Measurements from ENCODE around the gene MMGT1. TPM values are rescaled to one million over a fixed set of nuclear protein-coding genes. Genes with fewer than 3 reads are reported as not detected.

MMGT1 gene
- total RNA-seq = 10 to 100 TPM; 17.4 to 26.7 (median 23.3) TPM

DNA sequence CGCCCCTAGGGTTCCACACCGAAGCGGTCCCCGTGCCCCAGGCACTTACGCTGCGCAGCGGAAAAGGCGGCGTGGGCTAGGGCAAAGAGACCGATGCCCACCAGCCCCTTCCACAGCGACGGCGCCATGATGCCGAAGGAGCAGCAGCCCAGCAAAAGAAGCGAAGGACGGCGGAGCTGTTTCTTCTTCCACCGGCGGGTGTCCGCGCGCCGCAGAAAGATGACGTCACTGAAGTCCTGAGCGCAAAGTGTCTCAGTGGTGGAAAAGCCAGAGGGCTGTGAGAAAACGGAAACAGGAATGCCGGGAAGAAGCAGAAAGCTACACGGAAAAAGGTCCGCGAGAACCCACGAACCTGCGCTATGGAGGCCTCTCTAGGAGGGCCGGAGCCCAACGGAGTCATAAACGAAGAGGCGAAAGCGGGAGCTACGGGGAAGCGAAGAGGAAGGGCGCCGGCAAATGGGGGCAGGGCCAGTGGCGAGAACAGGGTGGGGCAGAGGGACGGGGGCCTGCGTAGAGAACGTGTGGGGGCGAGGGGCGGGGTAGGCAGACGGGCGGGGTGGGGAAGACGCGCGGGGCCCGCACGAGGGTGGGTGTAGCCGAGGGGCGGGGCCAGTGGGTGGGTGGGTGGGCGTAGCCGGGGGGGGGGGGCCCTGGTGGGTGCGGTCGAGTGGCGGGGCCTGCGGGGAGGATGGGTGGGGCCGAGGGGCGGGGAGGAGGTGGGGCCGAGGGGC is at the start of gene MMGT1:
MMGT1 (minus strand) TSS at position 441 of the 731 bp plus-strand sequence; CDS start at position 128, 313 bp downstream.
- peak within 1 kb of the TSS; percentile 92 for H3K27ac ChIP-seq
- 38% methylated on average over 36 of the region's 65 CpGs for WGBS
- H3K9me3 ChIP-seq = no peaks in the 10 kb centered on the region
- peak within 1 kb of the TSS; percentile 67 for H3K4me3 ChIP-seq
- no peaks in the 10 kb centered on the region for H3K27me3 ChIP-seq
- TF ChIP-seq EP300 (IDR thresholded peaks at IDR 0.05) = no peak
- TF ChIP-seq POLR2AphosphoS5 (IDR thresholded peaks at IDR 0.05) = no peak
- TF ChIP-seq, protein P1, sequence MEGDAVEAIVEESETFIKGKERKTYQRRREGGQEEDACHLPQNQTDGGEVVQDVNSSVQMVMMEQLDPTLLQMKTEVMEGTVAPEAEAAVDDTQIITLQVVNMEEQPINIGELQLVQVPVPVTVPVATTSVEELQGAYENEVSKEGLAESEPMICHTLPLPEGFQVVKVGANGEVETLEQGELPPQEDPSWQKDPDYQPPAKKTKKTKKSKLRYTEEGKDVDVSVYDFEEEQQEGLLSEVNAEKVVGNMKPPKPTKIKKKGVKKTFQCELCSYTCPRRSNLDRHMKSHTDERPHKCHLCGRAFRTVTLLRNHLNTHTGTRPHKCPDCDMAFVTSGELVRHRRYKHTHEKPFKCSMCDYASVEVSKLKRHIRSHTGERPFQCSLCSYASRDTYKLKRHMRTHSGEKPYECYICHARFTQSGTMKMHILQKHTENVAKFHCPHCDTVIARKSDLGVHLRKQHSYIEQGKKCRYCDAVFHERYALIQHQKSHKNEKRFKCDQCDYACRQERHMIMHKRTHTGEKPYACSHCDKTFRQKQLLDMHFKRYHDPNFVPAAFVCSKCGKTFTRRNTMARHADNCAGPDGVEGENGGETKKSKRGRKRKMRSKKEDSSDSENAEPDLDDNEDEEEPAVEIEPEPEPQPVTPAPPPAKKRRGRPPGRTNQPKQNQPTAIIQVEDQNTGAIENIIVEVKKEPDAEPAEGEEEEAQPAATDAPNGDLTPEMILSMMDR (IDR thresholded peaks at IDR 0.05) = no peak
- peak in 1 of 2 donors; percentile 28 for TF ChIP-seq POLR2A (IDR thresholded peaks at IDR 0.05)
- H3K36me3 ChIP-seq = no peaks in the 10 kb centered on the region
- peaks cover 16% of the 10 kb centered on the region for H3K4me1 ChIP-seq
- DNase-seq (ENCODE audit: low spot score in 2 of 2) = peak; percentile 88

GRCh38 chrX:136021903-136022302 is 48.1 kb upstream of the MMGT1 start:
- TF ChIP-seq POLR2AphosphoS5 (IDR thresholded peaks at IDR 0.05) (no peak), EP300 (IDR thresholded peaks at IDR 0.05) (no peak), POLR2A (IDR thresholded peaks at IDR 0.05) (no peak)
- TF ChIP-seq, protein P1 (IDR thresholded peaks at IDR 0.05) = no peak
- no peak for DNase-seq (ENCODE audit: low spot score in 2 of 2)
- WGBS = 34% methylated on average over 1 of the region's 1 CpG

DNA sequence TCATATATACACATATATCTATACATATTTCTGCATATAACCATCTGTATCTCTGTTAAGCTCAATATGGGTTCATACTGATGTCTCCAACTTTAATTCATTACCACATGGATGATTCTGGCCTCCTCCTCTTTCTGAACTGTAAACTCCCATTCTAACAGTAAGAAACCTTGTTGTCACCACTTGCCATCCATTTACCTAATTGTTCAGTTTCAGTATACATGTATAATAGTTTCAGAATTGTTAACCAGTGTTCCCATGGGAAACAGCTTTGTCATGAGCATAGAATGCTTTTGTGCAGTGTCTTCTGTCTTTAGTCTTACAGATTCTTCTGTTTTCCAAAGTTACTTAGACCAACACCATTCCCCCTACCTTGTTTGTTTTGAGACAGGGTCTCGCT is 47.4 kb upstream of the MMGT1 start:
- no peak for DNase-seq (ENCODE audit: low spot score in 2 of 2)
- WGBS = 87% methylated on average over 1 of the region's 1 CpG

More at GRCh38 chrX:136021903-136022302, 48.1 kb upstream of the MMGT1 start:
- Histone ChIP-seq H3K9me3 (no peaks in the 10 kb centered on the region), H3K4me1 (no peaks in the 10 kb centered on the region), H3K4me3 (no peak overlapping the region), H3K36me3 (peaks cover 6% of the 10 kb centered on the region), H3K27ac (no peak overlapping the region), H3K27me3 (no peaks in the 10 kb centered on the region)

GRCh38 chrX:136019226-136019625 is 45.4 kb upstream of the MMGT1 start:
- TF ChIP-seq, protein P1 (IDR thresholded peaks at IDR 0.05) = no peak
- TF ChIP-seq POLR2A (IDR thresholded peaks at IDR 0.05) (no peak), EP300 (IDR thresholded peaks at IDR 0.05) (no peak), POLR2AphosphoS5 (IDR thresholded peaks at IDR 0.05) (no peak)
- Histone ChIP-seq H3K27ac (no peak overlapping the region), H3K9me3 (no peaks in the 10 kb centered on the region), H3K4me3 (no peak overlapping the region), H3K36me3 (peaks cover 6% of the 10 kb centered on the region), H3K4me1 (no peaks in the 10 kb centered on the region), H3K27me3 (no peaks in the 10 kb centered on the region)
- WGBS = 65% methylated on average over 5 of the region's 5 CpGs
- DNase-seq (ENCODE audit: low spot score in 2 of 2) = no peak

More for the DNA sequence above, 47.4 kb upstream of the MMGT1 start:
- Histone ChIP-seq H3K36me3 (peaks cover 6% of the 10 kb centered on the region), H3K9me3 (no peaks in the 10 kb centered on the region), H3K4me1 (no peaks in the 10 kb centered on the region), H3K27ac (no peak overlapping the region), H3K4me3 (no peak overlapping the region), H3K27me3 (no peaks in the 10 kb centered on the region)
- TF ChIP-seq POLR2AphosphoS5 (IDR thresholded peaks at IDR 0.05) (no peak), EP300 (IDR thresholded peaks at IDR 0.05) (no peak), POLR2A (IDR thresholded peaks at IDR 0.05) (no peak)
- TF ChIP-seq, protein P1 (IDR thresholded peaks at IDR 0.05) = no peak

DNA sequence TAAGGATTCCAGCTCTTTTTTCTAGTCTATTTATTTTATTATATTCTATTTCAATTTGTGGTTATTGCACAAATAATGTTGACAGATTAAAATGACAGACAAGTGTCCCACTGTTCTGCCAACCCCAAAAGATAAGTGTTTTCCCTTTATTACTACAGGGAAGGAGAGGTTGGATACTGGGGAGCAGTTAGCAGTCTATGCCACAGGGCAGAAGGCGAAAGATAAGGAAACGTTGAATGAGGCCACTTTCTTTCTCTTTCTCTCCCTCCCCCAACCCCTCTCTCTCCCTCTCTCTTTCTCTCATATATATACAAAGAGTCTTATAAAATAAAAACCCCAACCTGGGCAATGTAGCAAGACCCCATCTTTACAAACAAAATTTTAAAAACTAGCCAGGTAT is 43.1 kb upstream of the MMGT1 start:
- no peak for TF ChIP-seq POLR2AphosphoS5 (IDR thresholded peaks at IDR 0.05)
- TF ChIP-seq EP300 (IDR thresholded peaks at IDR 0.05) = no peak
- no peak for TF ChIP-seq POLR2A (IDR thresholded peaks at IDR 0.05)
- TF ChIP-seq, protein P1 (IDR thresholded peaks at IDR 0.05) = no peak
- peaks cover 12% of the 10 kb centered on the region for H3K36me3 ChIP-seq
- H3K4me3 ChIP-seq = no peak overlapping the region
- H3K9me3 ChIP-seq = no peaks in the 10 kb centered on the region
- no peaks in the 10 kb centered on the region for H3K4me1 ChIP-seq
- 69% methylated on average over 2 of the region's 2 CpGs for WGBS
- H3K27ac ChIP-seq = no peak overlapping the region
- DNase-seq (ENCODE audit: low spot score in 2 of 2) = no peak
- no peaks in the 10 kb centered on the region for H3K27me3 ChIP-seq

All from suprapubic skin (tissue), 4 donors.